MCF 10A (cell line): ENCODE data around the gene HPCAL1. TPM values are rescaled to one million over a fixed set of nuclear protein-coding genes. Genes with fewer than 3 reads are reported as not detected.

Experiments
- BruUV-seq: library from RNA; stranded (reverse); fragments of 400-500 nt; replicated peaks from 2 replicates; lab custom pipeline; 2021; lab: Mats Ljungman, UMichigan
- CTCF ChIA-PET: fragments of 300-600 bp; sonication (Branson Sonifier 250); formaldehyde crosslinking; extraction: SDS; loops from one replicate; lab custom pipeline; 2021; ENCODE audit warnings: antibody characterized with exemption, inconsistent platforms; lab: Yijun Ruan, JAX
- POLR2A ChIA-PET: fragments of 300-600, 350-650 bp; sonication (Branson Sonifier 250); formaldehyde crosslinking; extraction: SDS; loops from one replicate; lab custom pipeline; 2020; ENCODE audit warnings: antibody characterized with exemption, inconsistent platforms; lab: Yijun Ruan, JAX
- DNase-seq: peaks from one replicate; pipeline ENCODE4 v3.0.0-alpha.2; 2018; ENCODE audit not compliant: unreplicated experiment
- H3K27ac Mint-ChIP-seq: one replicate; pipeline ENCODE4 v1.8.0; 2022; ENCODE audit warnings: mild to moderate bottlenecking, low read depth, mixed read lengths; ENCODE audit not compliant: unreplicated experiment
- H3K27me3 Mint-ChIP-seq: one replicate; pipeline ENCODE4 v1.8.0; 2022; ENCODE audit warnings: mixed read lengths; ENCODE audit not compliant: insufficient read depth, unreplicated experiment
- H3K36me3 Mint-ChIP-seq: one replicate; pipeline ENCODE4 v1.8.0; 2022; ENCODE audit warnings: mild to moderate bottlenecking, moderate library complexity, mixed read lengths; ENCODE audit not compliant: insufficient read depth, unreplicated experiment
- H3K4me1 Mint-ChIP-seq: one replicate; pipeline ENCODE4 v1.8.0; 2022; ENCODE audit warnings: mixed read lengths; ENCODE audit not compliant: insufficient read depth, unreplicated experiment
- H3K4me3 Mint-ChIP-seq: one replicate; pipeline ENCODE4 v1.8.0; 2022; ENCODE audit warnings: mild to moderate bottlenecking, moderate library complexity, mixed read lengths; ENCODE audit not compliant: unreplicated experiment
- H3K9me3 Mint-ChIP-seq: one replicate; pipeline ENCODE4 v1.8.0; 2022; ENCODE audit warnings: mixed read lengths; ENCODE audit not compliant: unreplicated experiment
- CTCF ChIP-seq: fragments of 200-600 bp; IDR thresholded peaks from one replicate; pipeline ENCODE4 v1.8.0; 2022; ENCODE audit warnings: antibody characterized with exemption, mild to moderate bottlenecking; ENCODE audit not compliant: unreplicated experiment
- intact Hi-C: fragments of 100-400 bp; cut with micrococcal nuclease; formaldehyde crosslinking; loops from 2 replicates; pipeline ENCODE4 v1.14.1; 2022
- total RNA-seq: library from RNA; stranded (reverse); gene quantifications from 2 replicates; pipeline ENCODE4 v1.2.3, GENCODE V29; 2022

Gene HPCAL1
- total RNA-seq, 1 experiment from 2014 or later = 144 TPM

GRCh38 chr2:10431797-10432196, 129.1 kb downstream of the HPCAL1 start:
- no TSS peak for BruUV-seq
- Mint-ChIP-seq H3K27ac (no peak overlapping the region), H3K27me3 (no peaks in the 10 kb centered on the region), H3K36me3 (peaks cover 13% of the 10 kb centered on the region), H3K9me3 (no peaks in the 10 kb centered on the region), H3K4me1 (no peaks in the 10 kb centered on the region), H3K4me3 (no peak overlapping the region)
- intact Hi-C loops = no loop called here
- ChIA-PET CTCF (interaction anchor here (0.6 to 2.7 kb wide), 6 partner anchors 23 to 359 kb away, joined by 3 to 15 read pairs (median 8); no protein-coding TSS in a partner anchor), POLR2A (interaction anchor here (0.6 kb wide), 1 partner anchor 292 kb away, joined by 3 read pairs; no protein-coding TSS in a partner anchor)
- no peak for DNase-seq
- TF ChIP-seq CTCF = no peak

- Mint-ChIP-seq H3K4me3 (no peak overlapping the region), H3K9me3 (no peaks in the 10 kb centered on the region), H3K4me1 (no peaks in the 10 kb centered on the region), H3K27me3 (no peaks in the 10 kb centered on the region), H3K27ac (no peak overlapping the region), H3K36me3 (peaks cover 9% of the 10 kb centered on the region)
- no TSS peak for BruUV-seq
- ChIA-PET CTCF (interaction anchor here (1.2 to 5.6 kb wide), 4 partner anchors 24 to 362 kb away, joined by 5 to 141 read pairs (median 50); partner anchors contain the start of gene RRM2), POLR2A (no interaction called here)
- no peak for TF ChIP-seq CTCF
- intact Hi-C loops = no loop called here
- no peak for DNase-seq
These were observed 129.8 kb downstream of the HPCAL1 start for GRCh38 chr2:10432311-10433181.

- intact Hi-C loops = no loop called here
- Mint-ChIP-seq H3K27me3 (no peaks in the 10 kb centered on the region), H3K4me1 (no peaks in the 10 kb centered on the region), H3K9me3 (no peaks in the 10 kb centered on the region), H3K27ac (no peak overlapping the region), H3K36me3 (peaks cover 9% of the 10 kb centered on the region), H3K4me3 (no peak overlapping the region)
- ChIA-PET POLR2A (interaction anchor here (0.7 to 2.9 kb wide), 2 partner anchors 307 to 309 kb away, joined by 3 to 22 read pairs; no protein-coding TSS in a partner anchor), CTCF (interaction anchor here (0.5 to 5.6 kb wide), 16 partner anchors 9 to 463 kb away, joined by 3 to 141 read pairs (median 4); partner anchors contain the start of genes ODC1 and RRM2)
- no peak for TF ChIP-seq CTCF
- BruUV-seq = no TSS peak
- no peak for DNase-seq
These were observed 130.7 kb downstream of the HPCAL1 start for GRCh38 chr2:10433264-10433946.
